Stimulated activated CD8-positive, alpha-beta memory T cell treated with anti-CD3 and anti-CD28 coated beads, Interleukin-15, amount 100 ng/mL, for 4 hours (primary cell): ENCODE data around the gene SLC29A1.
A peak's percentile ranks its signal among the peaks of the same experiment; 100 is the strongest.
"Not testable (repeated sequence)": the region's sequence is repeated elsewhere in the genome, so short reads cannot be mapped to it uniquely, and the experiment has no call there.

Experiments used
- DNase-seq, 2 donors: peaks; one replicate each; pipeline ENCODE4 v3.0.0-alpha.2; 2020; ENCODE audit warnings: low read depth in 2 of 2

The SLC29A1 gene

DNA sequence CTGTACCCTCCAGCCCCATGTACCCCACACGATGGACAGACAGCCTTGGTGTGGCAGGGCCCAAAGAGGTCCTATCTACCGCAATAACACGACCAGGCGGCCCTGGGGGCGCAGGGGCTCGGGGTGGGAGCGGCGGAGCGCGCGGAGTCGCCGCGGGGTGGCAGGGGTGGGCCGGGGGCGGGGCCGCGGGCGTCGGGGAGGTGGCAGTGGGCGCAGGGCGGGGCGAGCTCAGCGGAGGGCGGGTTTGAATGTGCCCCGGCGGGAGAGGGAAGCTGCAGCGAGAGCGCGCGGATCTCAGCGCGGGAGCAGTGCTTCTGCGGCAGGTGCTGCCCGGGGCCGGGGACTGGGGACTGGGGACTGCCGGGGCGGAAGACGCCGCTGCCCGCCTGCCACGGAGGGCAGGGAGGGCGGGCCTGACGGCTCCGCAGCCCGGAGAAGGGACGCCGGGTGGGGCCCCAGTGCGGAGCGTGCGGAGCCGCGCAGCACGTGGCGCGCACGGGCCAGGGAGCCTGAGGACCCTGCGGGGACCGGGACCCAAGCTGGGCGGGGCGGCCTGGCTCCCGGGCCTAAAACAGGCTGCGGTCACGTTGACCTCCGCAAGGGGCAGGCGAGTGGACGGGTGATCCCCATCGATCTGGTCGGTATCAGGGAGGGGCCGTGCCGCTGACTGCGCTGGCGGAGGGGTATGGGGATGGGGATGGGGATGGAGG lies at the start of gene SLC29A1:
TSS of gene SLC29A1 (plus strand) at position 277 of the 710 bp plus-strand sequence. CDS start 3,719 bp downstream, outside the sequence.
- peak; percentile 68 to 74 for DNase-seq

DNA sequence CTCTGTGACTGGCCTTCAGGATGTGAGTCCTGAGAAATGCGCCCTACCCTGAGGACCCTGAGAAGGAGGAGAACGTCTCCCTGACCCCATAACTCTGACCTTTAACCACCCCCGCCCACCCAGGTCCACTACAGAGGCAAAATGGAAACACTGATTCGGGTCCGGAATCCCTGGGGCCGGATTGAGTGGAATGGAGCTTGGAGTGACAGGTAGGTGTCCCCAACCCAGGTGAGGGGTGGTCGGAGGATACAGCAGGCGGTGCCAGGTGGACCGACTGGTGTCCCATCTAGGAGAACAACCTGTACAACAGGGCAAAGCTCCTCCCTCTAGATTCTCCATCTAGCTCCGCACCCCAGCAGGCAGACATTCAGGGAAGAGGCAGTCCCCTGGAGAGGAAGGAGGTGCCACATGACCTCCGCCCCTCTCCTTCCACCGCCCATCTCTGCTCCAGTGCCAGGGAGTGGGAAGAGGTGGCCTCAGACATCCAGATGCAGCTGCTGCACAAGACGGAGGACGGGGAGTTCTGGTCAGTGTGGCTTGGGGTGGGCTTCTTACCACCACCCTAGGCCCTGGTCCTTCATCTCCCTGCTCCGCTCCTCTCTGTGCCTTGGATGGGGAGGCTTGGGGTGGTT lies 47.1 kb upstream of the SLC29A1 start:
- no peak for DNase-seq

DNA sequence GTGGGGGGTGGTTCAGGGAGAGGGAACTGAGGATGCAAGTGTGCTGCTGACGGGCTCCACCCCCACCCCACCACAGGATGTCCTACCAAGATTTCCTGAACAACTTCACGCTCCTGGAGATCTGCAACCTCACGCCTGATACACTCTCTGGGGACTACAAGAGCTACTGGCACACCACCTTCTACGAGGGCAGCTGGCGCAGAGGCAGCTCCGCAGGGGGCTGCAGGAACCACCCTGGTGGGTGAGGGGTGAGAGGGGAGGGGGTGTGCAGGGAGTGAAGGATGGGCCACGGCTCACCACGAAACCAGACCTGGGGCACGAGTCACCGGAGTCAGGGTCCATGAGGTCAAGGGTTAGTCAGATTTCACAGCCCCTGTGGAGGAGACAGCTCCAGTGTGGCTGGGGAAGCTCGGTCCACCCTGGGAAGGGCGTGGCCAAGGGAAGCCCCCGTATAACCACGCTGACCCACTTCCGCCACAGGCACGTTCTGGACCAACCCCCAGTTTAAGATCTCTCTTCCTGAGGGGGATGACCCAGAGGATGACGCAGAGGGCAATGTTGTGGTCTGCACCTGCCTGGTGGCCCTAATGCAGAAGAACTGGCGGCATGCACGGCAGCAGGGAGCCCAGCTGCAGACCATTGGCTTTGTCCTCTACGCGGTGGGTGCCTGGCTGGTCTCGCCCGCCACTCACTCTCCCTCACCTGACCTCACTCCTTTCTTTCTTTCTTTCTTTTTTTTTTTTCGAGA lies 46.5 kb upstream of the SLC29A1 start:
- DNase-seq = no peak

DNA sequence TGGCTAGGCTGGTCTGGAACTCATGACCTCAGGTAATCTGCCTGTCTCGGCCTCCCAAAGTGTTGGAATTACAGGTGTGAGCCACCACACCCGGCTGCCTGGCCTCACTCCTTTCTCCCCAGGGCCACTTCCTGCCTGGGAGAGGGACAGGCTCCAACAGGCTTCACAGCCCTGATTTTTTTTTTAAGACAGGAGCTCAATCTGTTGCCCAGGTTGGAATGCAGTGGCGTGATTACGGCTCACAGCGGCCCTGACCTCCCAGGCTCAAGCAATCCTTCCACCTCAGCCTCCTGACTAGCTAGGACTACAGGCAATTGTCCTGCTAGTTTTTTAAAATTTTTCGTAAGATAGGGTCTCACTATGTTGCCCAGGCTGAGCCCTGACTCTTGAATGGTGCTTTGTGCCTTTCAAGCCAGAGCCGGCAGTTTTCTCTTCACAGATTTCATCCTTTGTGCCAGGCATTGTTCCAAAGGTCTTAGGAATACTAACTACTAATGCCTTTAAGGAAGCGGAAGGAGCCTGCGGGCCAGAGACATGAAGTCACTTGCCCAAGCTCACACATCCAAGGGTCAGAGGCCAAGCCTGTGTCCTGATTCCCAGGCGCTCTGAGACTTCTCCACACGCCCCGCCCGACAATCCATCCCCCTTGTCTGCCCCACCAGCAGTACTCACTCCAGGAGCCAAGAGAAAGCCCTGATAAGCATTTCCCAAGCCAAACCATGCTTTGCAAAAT lies 45.5 kb upstream of the SLC29A1 start:
- DNase-seq = no peak

DNA sequence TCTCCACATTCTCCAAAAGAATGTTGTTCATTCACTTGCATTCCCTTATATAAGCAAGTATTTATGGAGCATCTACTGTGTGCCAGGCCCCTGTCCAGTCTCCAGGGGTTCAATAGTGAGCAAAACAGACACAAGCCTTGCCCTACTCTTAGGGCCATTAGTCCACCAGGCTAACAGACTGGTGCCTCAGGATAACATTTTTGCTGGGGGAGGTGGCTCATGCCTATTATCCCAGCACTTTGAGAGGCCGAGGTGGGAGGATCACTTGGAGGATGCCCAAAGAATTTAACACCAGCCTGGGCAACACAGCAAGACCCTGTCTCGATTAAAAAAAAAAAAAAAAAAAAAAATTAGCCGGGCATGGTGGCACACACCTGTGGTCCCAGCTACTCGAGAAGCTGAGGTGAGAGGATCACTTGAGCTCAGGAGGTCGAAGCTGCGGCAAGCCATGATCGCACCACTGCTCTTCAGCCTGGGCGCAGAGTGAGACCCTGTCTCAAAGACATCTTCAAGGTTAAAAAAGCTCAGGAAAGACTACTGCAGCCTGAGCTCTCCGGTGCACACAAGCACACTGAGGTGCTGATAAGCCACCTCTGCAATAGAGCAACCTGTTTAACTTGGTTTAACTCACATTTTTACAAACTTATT lies 44.8 kb upstream of the SLC29A1 start:
- DNase-seq = no peak

DNA sequence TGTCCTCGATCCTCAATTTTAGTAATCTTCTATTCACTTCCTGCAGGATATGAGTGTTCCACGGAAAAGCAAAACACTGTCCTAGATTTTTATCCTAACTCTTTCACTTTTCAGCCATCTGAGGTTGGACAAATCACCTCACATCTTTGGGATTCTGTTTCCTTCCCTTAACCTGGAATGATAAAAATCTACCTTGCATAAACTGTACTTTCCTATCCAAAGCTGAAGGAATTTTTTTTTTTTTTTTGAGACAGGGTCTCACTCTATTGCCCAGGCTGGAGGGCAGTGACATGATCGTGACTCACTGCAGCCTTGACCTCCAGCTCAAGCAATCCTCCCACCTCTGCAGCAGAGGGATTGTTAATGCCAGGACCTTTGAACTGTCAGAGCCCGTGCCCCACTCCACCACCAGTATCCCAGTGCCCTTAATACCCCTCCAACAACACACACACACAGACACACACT lies 44.3 kb upstream of the SLC29A1 start:
- DNase-seq = no peak

DNA sequence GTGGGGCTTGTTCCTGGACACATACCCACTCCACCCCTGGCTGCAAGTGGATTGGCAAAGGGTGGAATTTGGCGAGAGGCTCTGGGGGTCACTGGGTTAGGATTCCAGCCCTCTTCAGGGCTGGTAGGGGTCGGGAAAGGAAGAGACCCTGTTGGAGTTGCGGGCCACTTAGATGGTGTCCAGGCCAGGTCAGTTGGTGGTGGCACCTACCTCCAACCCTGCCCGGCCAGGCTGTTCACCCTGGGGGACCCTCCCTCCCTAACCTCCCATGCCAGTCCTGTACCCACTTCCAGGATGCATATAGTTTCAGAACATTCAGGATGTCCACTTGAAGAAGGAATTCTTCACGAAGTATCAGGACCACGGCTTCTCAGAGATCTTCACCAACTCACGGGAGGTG lies 43.7 kb upstream of the SLC29A1 start:
- DNase-seq = no peak

DNA sequence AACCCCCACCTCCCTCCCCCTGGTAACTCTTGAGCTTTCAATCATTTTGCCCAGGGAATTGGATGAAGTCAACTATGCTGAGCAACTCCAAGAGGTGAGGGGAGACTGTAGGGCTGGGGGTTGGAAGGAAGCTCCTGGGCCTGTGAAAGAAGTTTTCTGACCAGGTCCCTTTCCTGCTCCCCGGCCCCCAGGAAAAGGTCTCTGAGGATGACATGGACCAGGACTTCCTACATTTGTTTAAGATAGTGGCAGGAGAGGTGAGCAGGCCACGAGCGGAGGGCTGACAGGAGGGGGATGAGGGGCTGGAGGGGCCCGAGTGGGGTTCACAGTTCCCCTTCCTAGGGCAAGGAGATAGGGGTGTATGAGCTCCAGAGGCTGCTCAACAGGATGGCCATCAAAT lies 43.0 kb upstream of the SLC29A1 start:
- DNase-seq = no peak

DNA sequence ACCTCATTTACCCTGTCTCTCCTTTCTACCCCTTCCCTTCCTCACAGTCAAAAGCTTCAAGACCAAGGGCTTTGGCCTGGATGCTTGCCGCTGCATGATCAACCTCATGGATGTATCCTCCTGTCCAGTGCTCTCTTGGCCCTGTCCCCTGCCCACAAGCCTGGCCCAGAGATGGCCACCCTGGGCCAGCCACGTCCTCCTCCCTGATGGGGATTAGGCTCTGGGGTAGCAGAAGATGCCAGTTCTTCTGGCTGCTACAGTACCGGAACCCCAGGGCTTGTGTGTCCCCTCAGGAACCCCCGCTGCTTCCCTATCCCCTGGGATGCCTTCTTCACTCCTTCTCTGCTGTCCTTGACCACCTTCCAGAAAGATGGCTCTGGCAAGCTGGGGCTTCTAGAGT lies 42.5 kb upstream of the SLC29A1 start:
- DNase-seq = no peak

DNA sequence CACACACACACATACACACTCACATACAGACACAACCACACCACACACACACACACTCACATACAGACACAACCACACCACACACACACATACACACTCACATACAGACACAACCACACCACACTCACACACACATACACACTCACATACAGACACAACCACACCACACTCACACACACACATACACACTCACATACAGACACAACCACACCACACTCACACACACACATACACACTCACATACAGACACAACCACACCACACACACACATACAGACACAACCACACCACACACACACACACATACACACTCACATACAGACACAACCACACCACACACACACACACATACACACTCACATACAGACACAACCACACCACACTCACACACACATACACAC lies 41.6 kb upstream of the SLC29A1 start:
- DNase-seq = not testable (repeated sequence)

DNA sequence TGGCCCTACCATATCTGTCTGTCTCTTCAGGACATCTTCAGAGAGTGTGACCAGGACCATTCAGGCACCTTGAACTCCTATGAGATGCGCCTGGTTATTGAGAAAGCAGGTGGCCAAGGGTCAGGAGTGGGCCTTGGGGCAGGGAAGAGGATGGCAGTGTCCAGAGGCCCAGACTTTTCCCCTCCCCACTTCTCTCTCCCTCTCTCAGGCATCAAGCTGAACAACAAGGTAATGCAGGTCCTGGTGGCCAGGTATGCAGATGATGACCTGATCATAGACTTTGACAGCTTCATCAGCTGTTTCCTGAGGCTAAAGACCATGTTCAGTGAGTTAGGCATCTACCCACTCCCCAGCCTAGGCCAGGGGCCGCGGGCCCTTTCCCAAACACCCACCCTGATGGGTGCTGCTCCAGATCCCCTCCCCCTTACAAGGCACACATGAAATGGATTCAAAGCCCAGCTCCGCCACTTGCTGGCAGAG lies 40.4 kb upstream of the SLC29A1 start:
- no peak for DNase-seq

DNA sequence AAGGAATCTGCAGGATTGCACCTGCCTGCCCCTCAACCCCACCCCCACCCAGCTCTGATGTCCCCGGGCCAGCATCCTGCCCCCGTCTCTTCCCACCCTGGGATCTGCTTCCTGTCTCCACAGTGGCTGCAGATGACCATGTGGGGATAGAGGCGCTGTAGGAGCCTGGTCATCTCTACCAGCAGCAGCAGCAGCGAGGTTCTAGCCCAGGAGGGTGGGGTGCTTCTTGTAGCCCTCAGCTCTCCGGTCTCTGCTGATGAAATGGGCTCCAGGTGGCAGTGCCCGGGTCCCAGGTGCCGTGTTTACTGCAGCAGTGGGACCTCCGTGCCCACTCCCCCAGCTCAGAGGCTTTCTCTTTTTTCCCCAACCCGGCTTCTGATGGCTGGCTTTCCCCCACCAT lies 39.6 kb upstream of the SLC29A1 start:
- DNase-seq = no peak

DNA sequence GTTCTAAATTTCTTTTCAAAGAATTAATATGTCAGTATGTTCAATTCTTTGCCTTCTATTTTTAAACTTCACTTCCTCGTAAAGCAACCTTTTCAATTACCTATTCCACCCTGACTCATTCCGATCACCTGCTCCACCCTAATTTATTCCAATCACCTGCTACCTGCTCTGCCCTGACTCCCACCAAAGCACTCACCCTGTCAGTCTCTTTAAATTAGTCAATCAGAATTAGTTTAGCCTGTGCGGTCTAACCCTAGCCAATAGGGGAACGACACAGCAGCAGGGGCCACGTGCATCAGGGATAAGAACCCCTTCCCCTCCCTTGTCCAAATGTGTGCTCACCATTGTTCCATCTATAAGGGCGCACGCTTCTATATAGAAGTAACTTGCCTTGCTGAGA lies 38.0 kb upstream of the SLC29A1 start:
- DNase-seq = not testable (repeated sequence)

DNA sequence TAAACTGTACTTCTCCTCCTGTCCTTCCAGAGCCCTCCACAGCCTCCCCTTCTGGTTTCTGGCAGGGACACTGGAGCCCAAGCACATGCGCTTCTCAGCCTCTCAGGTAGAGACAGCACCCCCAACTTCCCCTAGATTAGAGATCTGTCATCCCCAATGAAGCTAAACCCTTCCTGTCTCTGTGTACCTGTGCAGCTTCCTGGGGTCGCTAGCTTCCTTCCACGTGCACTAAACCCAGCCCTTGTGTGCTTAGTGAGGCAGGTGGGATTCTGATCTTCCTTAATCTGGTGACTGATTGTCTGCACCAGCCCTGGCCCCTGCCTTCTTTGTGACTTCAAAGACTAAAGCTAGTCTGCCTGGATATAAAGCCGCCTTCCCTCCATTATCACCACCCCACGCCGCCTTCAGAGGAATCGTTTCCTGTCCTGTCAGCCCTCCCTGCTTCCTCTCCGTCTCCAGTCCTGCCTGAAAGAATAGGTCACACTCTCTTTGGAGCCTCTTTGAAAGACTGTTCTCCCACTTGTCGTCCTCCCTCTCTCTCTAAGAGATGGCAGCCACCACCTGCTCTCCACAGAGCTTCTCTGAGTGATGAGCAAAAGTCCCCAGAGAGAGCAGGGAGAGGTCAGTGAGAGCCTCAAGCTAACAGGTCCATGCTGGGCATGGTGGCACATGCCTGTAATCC lies 37.3 kb upstream of the SLC29A1 start:
- no peak for DNase-seq

DNA sequence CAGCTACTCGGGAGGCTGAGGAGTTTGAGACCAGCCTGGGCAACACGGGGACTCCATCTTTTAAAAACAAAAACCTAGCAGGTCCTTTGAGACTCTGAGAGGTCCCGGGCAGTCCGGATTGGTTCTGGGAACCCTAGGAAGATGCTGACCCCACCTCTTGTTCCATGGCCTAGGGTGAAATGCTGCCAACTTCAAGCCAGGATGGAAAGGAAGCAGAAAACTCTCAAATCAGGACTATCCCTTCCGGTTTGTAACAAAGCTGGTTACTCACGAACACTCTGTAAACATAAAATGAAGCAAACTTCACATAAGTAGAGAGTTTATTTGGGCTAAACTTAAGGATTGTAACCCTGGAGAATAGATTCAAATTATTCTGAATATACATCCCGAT lies 36.8 kb upstream of the SLC29A1 start:
- DNase-seq = no peak

DNA sequence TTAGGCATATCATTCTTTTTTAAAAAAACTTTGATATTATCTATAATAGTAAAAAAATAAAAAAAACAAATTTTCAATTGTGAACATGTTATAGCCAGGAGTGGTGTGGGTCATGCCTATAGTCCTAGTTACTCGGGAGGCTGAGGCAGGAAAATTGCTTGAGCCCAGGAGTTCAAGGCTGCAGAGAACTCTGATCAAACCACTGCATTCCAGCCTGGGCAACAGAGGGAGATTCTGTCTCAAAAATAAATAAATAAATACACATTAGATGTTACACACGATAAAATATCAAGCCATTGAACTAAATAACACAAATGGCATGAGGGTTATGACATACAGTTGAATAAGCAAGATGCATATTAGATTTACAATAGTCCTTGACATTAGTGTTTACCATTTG lies 34.6 kb upstream of the SLC29A1 start:
- DNase-seq = no peak

DNA sequence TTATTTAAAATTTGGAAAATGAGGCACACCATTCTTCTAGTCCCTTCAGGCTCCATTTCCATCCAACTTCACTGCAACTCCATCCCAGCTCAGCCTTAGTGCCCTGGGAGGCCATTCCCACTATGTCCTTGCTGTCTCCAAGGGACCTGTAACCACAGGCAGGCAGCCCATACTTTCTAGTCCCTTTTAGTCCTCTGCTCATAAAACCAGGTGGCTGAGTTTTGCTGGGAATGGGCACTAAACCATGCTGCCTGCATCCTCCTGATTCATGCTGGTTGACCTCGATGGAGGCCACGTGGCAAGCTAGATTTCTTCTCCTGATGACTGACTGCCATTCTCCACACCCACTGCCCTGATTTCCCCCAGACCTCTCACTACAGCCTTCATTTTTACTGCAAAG lies 34.1 kb upstream of the SLC29A1 start:
- no peak for DNase-seq

DNA sequence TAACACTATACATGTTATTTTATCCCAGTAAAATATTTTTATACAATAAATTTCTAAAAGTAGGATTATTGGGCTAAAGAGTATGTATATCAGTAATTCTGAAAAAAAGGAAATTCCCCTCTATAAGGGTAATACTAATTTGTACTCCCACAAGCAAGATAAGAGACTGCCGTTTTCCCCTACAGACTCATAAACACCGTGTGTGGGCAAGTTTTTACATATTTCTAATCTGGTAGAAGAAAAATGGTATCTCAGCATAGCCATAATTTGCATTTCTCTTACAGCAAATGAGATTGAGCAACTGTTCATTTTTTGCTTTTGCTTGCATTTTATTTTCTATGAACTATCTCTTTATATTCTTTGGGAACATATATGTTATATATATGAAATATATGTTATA lies 32.7 kb upstream of the SLC29A1 start:
- no peak for DNase-seq

DNA sequence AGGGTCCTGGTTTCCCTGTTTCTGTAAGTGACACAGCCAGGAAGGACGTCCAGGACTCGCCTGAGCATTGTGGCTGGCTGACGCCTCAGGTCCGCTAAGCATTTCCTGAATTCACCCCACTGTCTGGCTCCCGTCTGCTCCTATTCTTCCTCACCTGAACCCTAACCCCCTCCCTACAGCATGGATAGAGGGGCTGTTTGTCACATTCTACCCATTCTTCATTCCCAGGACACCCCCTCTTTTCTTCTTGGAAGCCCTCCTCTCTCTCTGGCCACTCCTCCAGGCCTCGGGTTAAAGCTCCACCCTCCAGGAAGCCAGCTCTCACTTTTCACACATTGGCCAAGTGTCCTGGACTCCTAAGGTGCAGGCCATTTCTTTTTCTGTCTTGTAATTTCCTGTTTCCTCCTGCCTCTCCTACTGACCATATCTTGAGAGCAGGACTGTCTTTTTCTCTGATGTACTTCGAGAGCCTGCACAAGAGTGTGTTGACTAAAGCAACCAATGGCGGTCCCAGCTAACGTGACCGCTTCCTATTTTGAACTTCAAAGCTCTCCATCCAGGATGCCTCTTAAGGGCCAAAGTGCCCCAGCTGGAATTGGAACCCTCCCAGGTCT lies 30.9 kb upstream of the SLC29A1 start:
- DNase-seq = no peak

DNA sequence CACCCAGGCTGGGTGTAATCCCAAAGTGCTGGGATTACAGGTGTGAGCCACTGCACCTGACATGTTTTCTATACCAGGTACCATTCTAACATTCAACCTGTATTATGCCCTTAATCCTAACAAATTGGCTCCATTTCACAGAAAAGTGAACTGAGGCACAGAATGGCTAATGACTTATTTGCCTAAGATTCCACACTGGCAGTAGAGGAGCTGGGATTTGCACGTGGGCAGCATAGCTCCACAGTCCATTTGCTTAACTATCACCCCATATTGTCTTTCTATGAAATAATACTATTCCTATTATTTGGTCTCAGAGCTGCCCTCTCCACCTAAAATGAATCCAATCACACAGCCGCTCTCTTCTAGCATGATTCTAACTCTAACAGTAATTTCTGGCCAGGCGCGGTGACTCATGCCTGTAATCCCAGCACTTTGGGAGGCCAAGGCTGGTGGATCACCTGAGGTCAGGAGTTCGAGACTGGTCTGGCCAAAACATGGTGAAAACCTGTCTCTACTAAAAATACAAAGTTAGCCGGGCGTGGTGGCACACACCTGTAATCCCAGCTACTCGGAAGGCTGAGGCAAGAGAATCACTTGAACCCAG lies 30.0 kb upstream of the SLC29A1 start:
- no peak for DNase-seq
